ENCODE data around the gene RNF151. TPM values are rescaled to one million over a fixed set of nuclear protein-coding genes. Genes with fewer than 3 reads are reported as not detected.

RNF151 gene, protein sequence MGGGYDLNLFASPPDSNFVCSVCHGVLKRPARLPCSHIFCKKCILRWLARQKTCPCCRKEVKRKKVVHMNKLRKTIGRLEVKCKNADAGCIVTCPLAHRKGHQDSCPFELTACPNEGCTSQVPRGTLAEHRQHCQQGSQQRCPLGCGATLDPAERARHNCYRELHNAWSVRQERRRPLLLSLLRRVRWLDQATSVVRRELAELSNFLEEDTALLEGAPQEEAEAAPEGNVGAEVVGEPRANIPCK
- polyA plus RNA-seq (2011; rRNA removed): not detected in 2 replicates
- polyA plus RNA-seq (2012; cell fraction: cytosol; rRNA removed): 0.16 TPM in 1 of 2 replicates, not detected in the other
- 0.33 and 0.34 TPM in 2 replicates for polyA plus RNA-seq (2012; cell fraction: nucleus; rRNA removed)
- polyA plus RNA-seq (2017; fragmentation: RNase III; extraction: RNeasy Plus Mini Kit Qiagen cat#74134 plus additional on column Dnase treatment): not detected in 3 replicates
- polyA minus RNA-seq (2011; rRNA and poly(A)+ RNA removed): not detected in 2 replicates

DNA sequence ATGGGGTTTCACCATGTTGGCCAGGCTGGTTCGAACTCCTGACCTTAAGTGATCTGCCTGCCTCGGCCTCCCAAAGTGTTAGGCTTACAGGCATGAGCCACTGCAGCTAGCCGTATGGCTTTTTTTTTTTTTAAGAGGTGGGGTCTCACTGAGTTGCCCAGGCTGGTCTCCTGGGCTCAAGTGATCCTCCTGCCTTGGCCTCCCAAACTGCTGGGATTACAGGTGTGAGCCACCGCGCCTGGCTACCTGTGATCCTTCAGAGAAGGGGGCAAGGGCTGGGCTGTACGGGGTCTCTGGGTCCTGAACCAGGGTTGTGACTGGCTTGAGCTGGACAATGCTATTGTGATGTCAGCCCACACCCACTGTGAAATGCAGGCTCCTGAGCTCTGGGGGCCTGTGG is at the start of gene RNF151:
RNF151 (plus strand) TSS at position 397 of the 400 bp plus-strand sequence. CDS start 26 bp downstream, outside the sequence.
- 85% methylated on average over 3 of the region's 6 CpGs for WGBS (ENCODE audit: missing lambda C conversion rate)
- H3K4me1 ChIP-seq: peaks cover 27% of the 10 kb centered on the region
- DNase-seq (ENCODE audit: low read depth in 1 of 2, low spot score in 1 of 2): no peak
- FAIRE-seq: no peak
- H3K4me3 ChIP-seq: peak within 1 kb of the TSS; percentile 88
- H3K27ac ChIP-seq: peak within 1 kb of the TSS; percentile 92 to 100
- H3K9me3 ChIP-seq: no peaks in the 10 kb centered on the region
- TF ChIP-seq, protein P1, sequence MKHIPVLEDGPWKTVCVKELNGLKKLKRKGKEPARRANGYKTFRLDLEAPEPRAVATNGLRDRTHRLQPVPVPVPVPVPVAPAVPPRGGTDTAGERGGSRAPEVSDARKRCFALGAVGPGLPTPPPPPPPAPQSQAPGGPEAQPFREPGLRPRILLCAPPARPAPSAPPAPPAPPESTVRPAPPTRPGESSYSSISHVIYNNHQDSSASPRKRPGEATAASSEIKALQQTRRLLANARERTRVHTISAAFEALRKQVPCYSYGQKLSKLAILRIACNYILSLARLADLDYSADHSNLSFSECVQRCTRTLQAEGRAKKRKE (CRISPR knock-in tag; IDR thresholded peaks at IDR 0.05; ENCODE audit: low read depth): no peak
- no peak for TF ChIP-seq ZSCAN20 (CRISPR knock-in tag; IDR thresholded peaks at IDR 0.05)
- TF ChIP-seq GATA3 (IDR thresholded peaks at IDR 0.05; ENCODE audit: borderline replicate concordance): no peak
- TF ChIP-seq CTCF (IDR thresholded peaks at IDR 0.05): no peak
- no peak for TF ChIP-seq RAD21 (conservative IDR thresholded peaks at IDR 0.05 in 1 of 2, IDR thresholded peaks at IDR 0.05 in 1 of 2)
- TF ChIP-seq HOXA7 (CRISPR knock-in tag; IDR thresholded peaks at IDR 0.05): no peak
- TF ChIP-seq ESRRA (IDR thresholded peaks at IDR 0.05; ENCODE audit: borderline replicate concordance, low read length): no peak
- TF ChIP-seq HES2 (IDR thresholded peaks at IDR 0.05): no peak
- ChIA-PET POLR2A (interaction anchor here (2.2 kb wide), 1 partner anchor 17 kb away, joined by 50 read pairs; the partner anchor contains the start of genes GFER and NOXO1), CTCF (interaction anchor here (0.6 to 3.0 kb wide), 8 partner anchors 12 to 180 kb away, joined by 3 to 11 read pairs (median 4); partner anchors contain the start of gene GFER)
- ATAC-seq: no peak
- peak within 1 kb of the TSS; percentile 93 for H3K4me2 ChIP-seq

DNA sequence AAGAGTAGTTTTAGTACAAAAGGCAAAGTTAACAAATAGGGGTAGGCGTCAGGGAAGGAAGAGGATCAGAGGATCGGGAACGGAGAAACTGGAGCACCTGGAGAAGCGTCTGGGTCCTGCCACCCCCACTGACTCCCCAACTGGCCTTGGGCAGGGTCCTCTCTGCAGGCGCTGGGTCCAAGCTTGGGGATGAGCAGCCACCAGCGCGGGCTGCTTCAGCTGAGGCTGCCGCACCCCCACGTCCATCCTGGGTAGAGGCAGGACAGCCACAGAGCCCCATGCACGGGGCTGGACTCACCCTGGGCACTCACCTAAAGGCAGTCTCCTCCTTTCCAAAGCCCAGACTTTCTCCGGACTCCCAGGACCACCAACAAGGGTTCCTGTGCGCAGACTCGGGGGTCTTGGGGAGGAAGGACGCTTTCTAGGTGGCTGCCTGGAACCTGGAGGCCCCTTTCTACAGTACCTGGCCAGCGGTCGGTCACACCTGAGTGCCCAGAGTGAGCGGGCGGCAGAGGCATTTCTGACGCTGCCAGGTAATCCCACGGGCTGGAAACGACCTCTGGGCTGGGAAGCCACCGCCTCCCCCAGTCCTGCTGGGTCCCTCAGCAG is 49.5 kb upstream of the RNF151 start:
- no peak for FAIRE-seq
- TF ChIP-seq HES2 (IDR thresholded peaks at IDR 0.05) (no peak), HMGXB4 (CRISPR knock-in tag; IDR thresholded peaks at IDR 0.05; ENCODE audit: borderline replicate concordance) (no peak), NR3C1 (IDR thresholded peaks at IDR 0.05) (no peak), RARB (CRISPR knock-in tag; IDR thresholded peaks at IDR 0.05) (no peak), HOXB13 (CRISPR knock-in tag; IDR thresholded peaks at IDR 0.05; ENCODE audit: low read depth) (no peak), POLR2A (IDR thresholded peaks at IDR 0.05; ENCODE audit: low read length) (no peak), CEBPB (IDR thresholded peaks at IDR 0.05) (no peak), CTCF (IDR thresholded peaks at IDR 0.05) (no peak), ZSCAN20 (CRISPR knock-in tag; IDR thresholded peaks at IDR 0.05) (no peak), GATA3 (IDR thresholded peaks at IDR 0.05; ENCODE audit: borderline replicate concordance) (no peak), HOXB5 (CRISPR knock-in tag; IDR thresholded peaks at IDR 0.05) (no peak), RNF2 (IDR thresholded peaks at IDR 0.05; ENCODE audit: borderline replicate concordance, low read depth) (no peak), TFCP2L1 (CRISPR knock-in tag; IDR thresholded peaks at IDR 0.05) (no peak), RCOR1 (IDR thresholded peaks at IDR 0.05; ENCODE audit: low read depth, low read length) (no peak)
- TF ChIP-seq, protein P1 (CRISPR knock-in tag; IDR thresholded peaks at IDR 0.05; ENCODE audit: low read depth): no peak
- peak overlapping the region; percentile 86 for H3K4me2 ChIP-seq
- H3K4me1 ChIP-seq: peaks cover 35% of the 10 kb centered on the region
- 51% methylated on average over 21 of the region's 22 CpGs for WGBS (ENCODE audit: missing lambda C conversion rate)
- no peaks in the 10 kb centered on the region for H3K9me3 ChIP-seq
- peak overlapping the region; percentile 49 for H3K4me3 ChIP-seq
- 0 out of 6 replicates have a peak, but pooled peaks of 1 of the 2 experiments have one; percentile 7 for ATAC-seq
- no peak for DNase-seq (ENCODE audit: low read depth in 1 of 2, low spot score in 1 of 2)
- H3K27ac ChIP-seq: no peak overlapping the region; a peak in 1 of 6 replicates
- CTCF ChIA-PET: interaction anchor here (0.7 to 4.4 kb wide), 4 partner anchors 12 to 54 kb away, joined by 3 to 27 read pairs (median 4); no protein-coding TSS in a partner anchor
- POLR2A ChIA-PET: no interaction called here

All from A549 (cell line).